Astrocyte (in vitro differentiated cells and primary cell): Measurements from ENCODE around the gene HKDC1. TPM values are rescaled to one million over a fixed set of nuclear protein-coding genes. Genes with fewer than 3 reads are reported as not detected.

ENCODE experiments used
- DNase-seq: peaks from one replicate; pipeline ENCODE4 v3.0.0-alpha.2; 2010; ENCODE audit warnings: low read depth
- FAIRE-seq: peaks from 2 replicates; lab custom pipeline; 2011; peaks lifted over from hg19 to GRCh38; lab: Jason Lieb, UNC
- H2AFZ ChIP-seq: 2 replicates; pipeline ENCODE4 v1.6.0; 2012; ENCODE audit warnings: low read depth, low read length, inconsistent platforms
- H3K27ac ChIP-seq: 2 replicates; pipeline ENCODE4 v1.5.1; 2011; ENCODE audit warnings: low read depth, low read length, inconsistent platforms
- H3K27me3 ChIP-seq: 2 replicates; pipeline ENCODE4 v1.6.0; 2011; ENCODE audit warnings: low read length, inconsistent platforms; ENCODE audit not compliant: insufficient read depth
- H3K36me3 ChIP-seq: 2 replicates; pipeline ENCODE4 v1.5.1; 2011; ENCODE audit warnings: low read length, inconsistent platforms; ENCODE audit not compliant: insufficient read depth
- H3K4me1 ChIP-seq: 2 replicates; pipeline ENCODE4 v1.5.1; 2011; ENCODE audit warnings: low read length, inconsistent platforms; ENCODE audit not compliant: insufficient read depth
- H3K4me2 ChIP-seq: 2 replicates; pipeline ENCODE4 v1.6.0; 2012; ENCODE audit warnings: low read length, inconsistent platforms
- H3K4me3 ChIP-seq: 2 replicates; pipeline ENCODE4 v1.5.1; 2011; ENCODE audit warnings: low read depth, mild to moderate bottlenecking, low read length, inconsistent platforms; ENCODE audit not compliant: insufficient read depth
- H3K79me2 ChIP-seq: 2 replicates; pipeline ENCODE4 v1.6.0; 2012; ENCODE audit warnings: mild to moderate bottlenecking, low read length, inconsistent platforms; ENCODE audit not compliant: insufficient read depth
- H3K9ac ChIP-seq: 2 replicates; pipeline ENCODE4 v1.6.0; 2012; ENCODE audit warnings: mild to moderate bottlenecking, low read length, inconsistent platforms
- H3K9me3 ChIP-seq: 2 replicates; pipeline ENCODE4 v1.5.1; 2012; ENCODE audit warnings: low read depth, mild to moderate bottlenecking, low read length, inconsistent platforms; ENCODE audit not compliant: insufficient read depth
- H4K20me1 ChIP-seq: 2 replicates; pipeline ENCODE4 v1.6.0; 2012; ENCODE audit warnings: low read length, inconsistent platforms; ENCODE audit not compliant: insufficient read depth
- H3K27ac Mint-ChIP-seq: one replicate; pipeline ENCODE4 v1.8.0; 2021; ENCODE audit warnings: mild to moderate bottlenecking, mixed read lengths; ENCODE audit not compliant: unreplicated experiment
- H3K27me3 Mint-ChIP-seq: one replicate; pipeline ENCODE4 v1.8.0; 2021; ENCODE audit warnings: low read depth, mixed read lengths; ENCODE audit not compliant: unreplicated experiment
- H3K36me3 Mint-ChIP-seq: one replicate; pipeline ENCODE4 v1.8.0; 2021; ENCODE audit warnings: low read depth, mixed read lengths; ENCODE audit not compliant: unreplicated experiment
- H3K4me1 Mint-ChIP-seq: one replicate; pipeline ENCODE4 v1.8.0; 2021; ENCODE audit warnings: low read depth, mixed read lengths; ENCODE audit not compliant: unreplicated experiment
- H3K4me3 Mint-ChIP-seq: one replicate; pipeline ENCODE4 v1.8.0; 2021; ENCODE audit warnings: mild to moderate bottlenecking, moderate library complexity, mixed read lengths; ENCODE audit not compliant: unreplicated experiment
- H3K9me3 Mint-ChIP-seq: one replicate; pipeline ENCODE4 v1.8.0; 2021; ENCODE audit warnings: mild to moderate bottlenecking, mixed read lengths; ENCODE audit not compliant: unreplicated experiment
- EZH2 ChIP-seq: IDR thresholded peaks from 2 replicates; pipeline ENCODE4 v1.6.1; 2012; ENCODE audit warnings: mild to moderate bottlenecking, low read length, inconsistent platforms; ENCODE audit not compliant: insufficient read depth
- total RNA-seq: library from RNA; stranded (reverse); gene quantifications from 2 replicates; pipeline ENCODE4 v1.2.1, GENCODE V29; 2021
- TF ChIP-seq, protein P1 (sequence below): IDR thresholded peaks from 2 replicates; pipeline ENCODE4 v1.5.1; 2011; ENCODE audit warnings: low read depth, mild to moderate bottlenecking, inconsistent platforms, low read length, moderate library complexity; ENCODE audit not compliant: insufficient read depth

HKDC1 gene
- total RNA-seq, 1 donor from 2014 or later: 4.2 TPM

DNA sequence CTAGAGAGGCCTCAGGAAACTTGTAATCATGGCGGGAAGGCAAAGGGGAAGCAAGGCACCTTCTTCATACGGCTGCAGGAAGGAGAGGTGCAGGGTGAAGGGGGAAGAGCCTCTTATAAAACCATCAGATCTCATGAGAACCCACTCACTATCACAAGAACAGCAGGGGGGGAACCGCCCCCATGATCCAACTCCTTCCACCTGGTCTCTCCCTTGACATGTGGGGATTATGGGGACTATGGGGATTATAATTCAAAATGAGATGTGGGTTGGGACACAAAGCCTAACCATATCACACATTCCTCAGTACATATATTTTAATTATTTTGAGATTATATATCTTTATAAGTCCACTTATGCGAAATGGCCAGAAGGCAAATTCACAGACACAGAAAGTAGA is 67.0 kb downstream of the HKDC1 start:
- Histone ChIP-seq H3K36me3 (no peaks in the 10 kb centered on the region), H3K9ac (no peak overlapping the region), H3K4me3 (no peak overlapping the region), H3K27me3 (peaks cover 13% of the 10 kb centered on the region), H4K20me1 (no peaks in the 10 kb centered on the region), H3K4me2 (no peak overlapping the region), H2AFZ (no peak overlapping the region), H3K9me3 (no peaks in the 10 kb centered on the region), H3K4me1 (no peaks in the 10 kb centered on the region), H3K27ac (no peak overlapping the region), H3K79me2 (no peaks in the 10 kb centered on the region)
- peaks cover 3% of the 10 kb centered on the region for H3K36me3 Mint-ChIP-seq
- TF ChIP-seq, protein P1, sequence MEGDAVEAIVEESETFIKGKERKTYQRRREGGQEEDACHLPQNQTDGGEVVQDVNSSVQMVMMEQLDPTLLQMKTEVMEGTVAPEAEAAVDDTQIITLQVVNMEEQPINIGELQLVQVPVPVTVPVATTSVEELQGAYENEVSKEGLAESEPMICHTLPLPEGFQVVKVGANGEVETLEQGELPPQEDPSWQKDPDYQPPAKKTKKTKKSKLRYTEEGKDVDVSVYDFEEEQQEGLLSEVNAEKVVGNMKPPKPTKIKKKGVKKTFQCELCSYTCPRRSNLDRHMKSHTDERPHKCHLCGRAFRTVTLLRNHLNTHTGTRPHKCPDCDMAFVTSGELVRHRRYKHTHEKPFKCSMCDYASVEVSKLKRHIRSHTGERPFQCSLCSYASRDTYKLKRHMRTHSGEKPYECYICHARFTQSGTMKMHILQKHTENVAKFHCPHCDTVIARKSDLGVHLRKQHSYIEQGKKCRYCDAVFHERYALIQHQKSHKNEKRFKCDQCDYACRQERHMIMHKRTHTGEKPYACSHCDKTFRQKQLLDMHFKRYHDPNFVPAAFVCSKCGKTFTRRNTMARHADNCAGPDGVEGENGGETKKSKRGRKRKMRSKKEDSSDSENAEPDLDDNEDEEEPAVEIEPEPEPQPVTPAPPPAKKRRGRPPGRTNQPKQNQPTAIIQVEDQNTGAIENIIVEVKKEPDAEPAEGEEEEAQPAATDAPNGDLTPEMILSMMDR: no peak
- TF ChIP-seq EZH2: no peak
- no peak for FAIRE-seq
- no peak overlapping the region for H3K4me3 Mint-ChIP-seq
- H3K4me1 Mint-ChIP-seq: no peaks in the 10 kb centered on the region
- no peak overlapping the region for H3K27ac Mint-ChIP-seq
- H3K27me3 Mint-ChIP-seq: peaks cover 20% of the 10 kb centered on the region
- DNase-seq: no peak
- peaks cover 6% of the 10 kb centered on the region for H3K9me3 Mint-ChIP-seq

DNA sequence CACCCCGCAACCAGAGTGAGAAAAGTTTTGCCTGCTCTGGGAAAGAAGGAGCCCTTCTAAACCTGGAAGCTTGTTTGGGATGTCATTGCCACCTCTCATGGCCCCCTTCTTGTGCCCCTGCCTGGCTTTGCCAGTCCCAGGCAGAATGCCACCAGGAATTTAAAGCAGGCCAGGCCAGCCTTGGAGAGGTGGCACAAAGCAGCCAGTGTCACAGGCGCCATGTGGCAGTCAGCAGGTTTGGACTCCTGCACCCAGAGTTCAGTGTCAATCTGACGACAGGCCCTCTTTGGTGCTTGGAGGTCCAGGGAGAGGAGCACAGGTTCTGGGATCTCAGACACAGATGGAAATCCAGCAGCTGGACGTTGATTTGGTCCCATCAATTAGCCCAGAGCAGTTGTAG is 70.9 kb downstream of the HKDC1 start:
- no peaks in the 10 kb centered on the region for H3K9me3 Mint-ChIP-seq
- TF ChIP-seq, protein P1: no peak
- no peak for TF ChIP-seq EZH2
- no peak for FAIRE-seq
- H3K4me1 Mint-ChIP-seq: no peaks in the 10 kb centered on the region
- Histone ChIP-seq H4K20me1 (no peaks in the 10 kb centered on the region), H3K36me3 (no peaks in the 10 kb centered on the region), H3K4me3 (no peak overlapping the region), H3K4me2 (no peak overlapping the region), H3K4me1 (no peaks in the 10 kb centered on the region), H3K27me3 (peaks cover 7% of the 10 kb centered on the region), H3K9me3 (no peaks in the 10 kb centered on the region), H3K79me2 (no peaks in the 10 kb centered on the region), H3K9ac (no peak overlapping the region), H2AFZ (no peak overlapping the region), H3K27ac (no peak overlapping the region)
- no peak overlapping the region for H3K27ac Mint-ChIP-seq
- H3K27me3 Mint-ChIP-seq: peaks cover 34% of the 10 kb centered on the region
- no peaks in the 10 kb centered on the region for H3K36me3 Mint-ChIP-seq
- H3K4me3 Mint-ChIP-seq: no peak overlapping the region
- no peak for DNase-seq

DNA sequence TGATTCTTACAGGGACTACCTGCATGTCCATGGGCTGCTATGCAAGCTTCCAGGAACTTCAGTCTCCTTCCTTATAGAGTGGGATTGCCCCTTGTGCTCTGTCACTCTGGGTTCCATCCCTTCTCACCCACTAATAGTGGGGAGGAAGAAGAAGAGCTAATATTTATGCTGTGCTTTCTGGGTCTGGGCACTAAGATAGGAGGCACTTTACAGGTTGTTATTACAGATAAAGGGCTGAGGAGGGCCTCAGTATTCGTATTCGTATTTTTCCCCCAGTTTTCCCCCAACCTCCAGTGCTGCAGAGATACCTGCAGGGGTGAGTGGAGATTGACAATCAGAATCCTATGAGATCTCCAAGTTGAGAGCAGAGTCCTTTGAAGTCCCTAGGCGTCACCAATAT is 72.3 kb downstream of the HKDC1 start:
- no peaks in the 10 kb centered on the region for H4K20me1 ChIP-seq
- TF ChIP-seq EZH2: no peak
- TF ChIP-seq, protein P1: no peak
- H2AFZ ChIP-seq: no peak overlapping the region
- H3K79me2 ChIP-seq: no peaks in the 10 kb centered on the region
- peaks cover 7% of the 10 kb centered on the region for H3K27me3 ChIP-seq
- no peaks in the 10 kb centered on the region for H3K9me3 ChIP-seq
- Mint-ChIP-seq H3K27ac (no peak overlapping the region), H3K4me1 (no peaks in the 10 kb centered on the region), H3K9me3 (no peaks in the 10 kb centered on the region), H3K27me3 (peaks cover 42% of the 10 kb centered on the region), H3K4me3 (no peak overlapping the region), H3K36me3 (no peaks in the 10 kb centered on the region)
- DNase-seq (no peak), FAIRE-seq (no peak)
- H3K4me3 ChIP-seq: no peak overlapping the region
- H3K4me1 ChIP-seq: no peaks in the 10 kb centered on the region
- H3K36me3 ChIP-seq: no peaks in the 10 kb centered on the region
- H3K4me2 ChIP-seq: no peak overlapping the region
- no peak overlapping the region for H3K27ac ChIP-seq
- no peak overlapping the region for H3K9ac ChIP-seq
